Fibroblast of gingiva (primary cell): ENCODE measurements around the gene UCK1.
"Not testable (repeated sequence)": the region's sequence is repeated elsewhere in the genome, so short reads cannot be mapped to it uniquely, and the experiment has no call there.

Experiments
- DNase-seq: peaks from one replicate; pipeline ENCODE4 v3.0.0-alpha.2; 2011; ENCODE audit warnings: low read depth

The UCK1 gene

GRCh38 chr9:131554087-131554842, 23.2 kb upstream of the UCK1 start:
- DNase-seq: no peak

- no peak for DNase-seq
Observed at GRCh38 chr9:131552030-131552429, 21.0 kb upstream of the UCK1 start.

- DNase-seq: not testable (repeated sequence)
Observed at GRCh38 chr9:131550465-131550864, 19.4 kb upstream of the UCK1 start.

DNA sequence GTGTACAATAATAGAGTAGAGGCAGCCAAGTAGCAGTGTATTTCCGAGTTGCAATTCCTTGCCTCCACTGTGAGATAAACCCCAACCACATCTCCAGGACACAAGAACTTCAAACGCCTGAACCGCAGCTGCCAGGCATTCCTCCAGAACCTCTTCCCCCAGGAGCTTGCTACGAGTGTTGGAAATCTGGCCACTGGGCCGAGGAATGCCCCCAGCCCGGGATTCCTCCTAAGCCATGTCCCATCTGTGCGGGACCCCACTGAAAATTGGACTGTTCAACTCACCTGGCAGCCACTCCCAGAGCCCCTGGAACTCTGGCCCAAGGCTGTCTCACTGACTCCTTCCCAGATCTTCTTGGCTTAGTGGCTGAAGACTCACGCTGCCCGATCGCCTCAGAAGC, 18.1 kb upstream of the UCK1 start:
- not testable (repeated sequence) for DNase-seq

DNA sequence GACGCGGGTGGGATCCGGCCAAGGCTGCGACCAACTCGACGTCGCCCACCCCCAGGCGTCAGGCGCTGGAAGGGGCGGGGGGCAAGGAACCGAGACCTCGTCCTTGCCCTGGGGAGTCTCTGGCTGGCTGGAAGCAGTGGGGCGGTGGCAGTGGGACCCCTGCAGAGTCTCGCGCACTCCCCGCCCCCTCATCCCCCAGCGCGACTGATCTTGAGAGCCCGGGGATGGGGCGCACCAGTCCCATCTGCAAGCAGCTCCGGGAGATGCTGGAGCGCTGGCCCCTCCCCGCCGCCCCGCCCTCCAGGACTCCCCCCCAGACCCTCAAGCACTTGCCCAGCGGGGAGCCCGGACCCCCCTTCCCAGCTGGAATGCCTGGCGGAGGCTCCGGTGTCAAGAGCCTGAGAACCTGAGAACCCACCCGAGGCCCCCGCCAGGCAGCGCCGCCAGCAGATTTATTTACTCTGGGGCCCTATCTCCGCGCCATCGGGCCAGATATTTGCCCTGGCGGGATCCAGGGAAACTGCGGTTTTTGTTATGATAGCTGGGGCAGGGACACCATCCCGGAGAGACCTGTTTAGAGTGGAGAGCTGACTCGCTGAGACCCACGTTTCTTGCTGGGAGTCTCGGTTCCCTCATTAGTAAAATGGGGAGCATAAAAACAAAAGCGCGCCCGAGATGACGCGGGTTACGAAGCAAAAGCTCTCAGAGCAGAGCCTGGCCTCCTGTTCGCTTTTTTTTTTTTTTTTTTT, 15.4 kb upstream of the UCK1 start:
- no peak for DNase-seq

DNA sequence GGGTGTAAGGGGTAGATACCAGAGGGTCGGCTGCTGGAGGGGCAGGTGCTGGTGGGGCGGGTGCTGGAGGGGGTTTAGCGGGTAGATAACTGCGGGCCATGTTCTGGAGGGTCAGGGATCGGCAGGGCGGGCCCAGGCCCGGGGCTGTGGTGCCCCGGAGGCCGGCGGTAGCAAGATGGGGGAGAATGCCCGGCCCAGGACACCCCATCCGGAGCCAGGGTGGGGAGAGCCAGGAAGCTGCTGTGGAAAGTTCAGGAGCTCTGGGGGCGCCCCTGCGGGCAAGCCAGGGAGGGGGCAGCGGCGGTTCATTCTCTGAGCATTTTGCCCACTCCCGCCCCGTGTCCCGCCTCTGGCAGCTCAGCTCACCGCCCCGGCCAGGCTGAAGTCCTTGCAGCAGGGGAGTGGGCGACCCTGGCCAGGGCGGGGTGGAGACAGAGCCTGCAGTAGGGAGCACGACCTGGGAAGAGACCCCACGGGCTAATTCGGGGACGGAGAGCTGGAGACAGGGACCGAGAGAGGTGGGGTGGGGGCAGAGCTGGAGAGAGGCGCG, 14.8 kb upstream of the UCK1 start:
- no peak for DNase-seq

GRCh38 chr9:131545003-131545785, 14.1 kb upstream of the UCK1 start, which contains the start of gene PRRT1B:
TSS of gene PRRT1B (plus strand) at chr9:131545523. CDS start at chr9:131545616, 93 bp downstream.
- no peak for DNase-seq

DNA sequence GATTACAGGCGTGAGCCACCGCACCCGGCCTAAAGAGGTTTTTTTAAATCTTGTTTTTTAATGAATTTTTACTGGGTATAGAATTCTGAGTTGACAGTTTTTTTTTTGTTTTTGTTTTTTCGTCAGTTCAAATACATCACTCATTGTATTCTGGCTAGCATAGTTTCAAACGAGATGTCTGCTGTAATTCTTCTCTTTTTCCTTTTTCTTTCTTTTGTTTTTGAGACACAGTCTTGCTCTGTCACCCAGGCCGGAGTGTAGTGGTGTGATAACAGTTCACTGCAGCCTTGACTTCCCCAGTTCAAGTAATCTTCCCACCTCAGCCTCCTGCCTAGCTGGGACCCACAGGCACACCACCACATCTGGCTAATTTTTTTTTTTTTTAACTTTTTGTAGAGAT, 12.1 kb upstream of the UCK1 start:
- DNase-seq: no peak

- DNase-seq: no peak
Observed at GRCh38 chr9:131539223-131539923, 8.3 kb upstream of the UCK1 start.

GRCh38 chr9:131537946-131538345, 6.9 kb upstream of the UCK1 start:
- no peak for DNase-seq

DNA sequence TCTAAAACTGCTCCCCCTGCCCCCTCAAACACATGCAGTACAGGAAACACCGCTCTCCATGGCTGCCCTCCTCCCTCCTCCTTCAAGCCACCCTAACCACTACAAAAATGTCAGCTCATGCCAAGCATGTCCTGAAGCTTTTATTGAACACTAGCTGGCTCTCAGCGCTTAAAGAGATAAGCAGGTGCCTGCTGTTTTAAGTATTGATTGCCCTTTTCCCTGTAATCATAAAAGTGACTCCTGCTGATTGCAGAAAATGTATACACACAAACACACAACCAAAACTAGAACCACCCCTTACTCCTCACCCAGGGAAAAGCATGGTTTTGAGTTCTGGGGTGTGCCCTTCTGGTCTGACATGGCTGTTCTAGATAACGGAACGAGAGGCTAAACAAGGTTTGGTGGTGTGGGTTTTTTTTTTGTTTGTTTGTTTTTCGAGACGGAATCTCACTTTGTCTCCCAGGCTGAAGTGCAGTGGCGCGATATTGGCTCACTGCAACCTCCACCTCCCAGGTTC, 3.7 kb upstream of the UCK1 start:
- no peak for DNase-seq

DNA sequence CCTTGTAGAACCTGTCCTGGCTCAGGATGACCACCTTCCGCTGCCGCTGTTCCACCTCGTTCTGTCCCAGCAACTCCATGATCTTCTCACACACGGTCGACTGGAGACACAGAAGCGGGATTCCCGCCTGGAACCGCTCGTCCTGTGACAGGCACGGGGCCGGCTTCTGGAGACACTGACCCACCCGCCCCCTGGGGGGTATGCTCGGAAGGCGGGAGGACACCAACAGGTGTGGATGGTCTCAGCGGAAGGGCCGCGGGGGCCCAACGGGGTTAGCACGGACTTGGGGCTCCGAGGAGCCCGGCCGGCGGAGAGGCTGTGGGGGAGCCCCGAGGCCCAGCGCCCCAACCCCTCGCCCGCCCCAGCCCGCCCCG, 530 bp downstream of the UCK1 start:
- DNase-seq: peak; percentile 13

- DNase-seq: no peak
Observed at GRCh38 chr9:131529597-131530545, 1.2 kb downstream of the UCK1 start.

- no peak for DNase-seq
Observed at GRCh38 chr9:131528886-131529505, 2.1 kb downstream of the UCK1 start.

GRCh38 chr9:131528186-131528585, 2.9 kb downstream of the UCK1 start:
- DNase-seq: no peak

GRCh38 chr9:131525643-131526565, 5.2 kb downstream of the UCK1 start:
- DNase-seq: no peak

DNA sequence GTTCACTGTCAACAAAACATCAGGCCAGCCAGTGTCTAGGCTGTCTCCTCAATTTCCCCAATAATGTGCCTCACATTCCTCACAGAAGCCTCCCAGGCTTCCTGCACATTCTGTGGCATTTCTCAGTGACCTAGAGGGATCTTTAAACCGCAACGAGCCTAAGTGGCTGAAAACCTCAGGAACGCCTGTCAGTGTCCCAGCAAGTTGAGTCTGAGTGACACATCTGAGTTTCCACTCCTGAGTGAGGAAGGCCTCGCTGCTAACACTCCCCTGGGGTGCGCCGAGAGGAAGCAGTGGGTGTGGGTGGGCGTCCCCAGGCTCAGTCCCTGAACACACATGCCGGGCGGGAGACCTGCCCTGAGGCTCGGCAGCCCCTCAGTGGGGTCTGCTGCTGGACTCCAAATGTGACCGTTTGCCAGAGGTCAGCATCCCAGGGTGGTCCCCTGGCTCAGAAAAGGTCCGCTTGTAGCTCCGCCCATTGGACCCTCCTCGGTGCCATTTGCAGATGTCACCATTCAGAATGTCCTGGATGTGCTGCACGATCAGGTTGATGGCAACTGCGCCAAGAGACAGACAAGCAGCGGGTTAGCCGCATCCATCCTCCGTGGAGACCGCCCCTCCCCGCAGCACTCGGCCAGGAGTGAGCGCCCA, 6.3 kb downstream of the UCK1 start:
- DNase-seq: no peak
